Mesothelial cell of epicardium (in vitro differentiated cells): ENCODE data around the gene B3GALT6. TPM values are rescaled to one million over a fixed set of nuclear protein-coding genes. Genes with fewer than 3 reads are reported as not detected.

Experiments used
- DNase-seq, 2 experiments: peaks; one replicate each; pipeline ENCODE4 v3.0.0; 2021; ENCODE audit warnings: low spot score in 2 of 2; ENCODE audit not compliant: unreplicated experiment in 2 of 2
- H3K27ac Mint-ChIP-seq: 2 replicates; pipeline ENCODE4 v1.8.0; 2021; ENCODE audit warnings: mixed read lengths
- H3K27me3 Mint-ChIP-seq: 2 replicates; pipeline ENCODE4 v1.8.0; 2021; ENCODE audit warnings: low read depth, mixed read lengths
- H3K36me3 Mint-ChIP-seq: 2 replicates; pipeline ENCODE4 v1.8.0; 2021; ENCODE audit warnings: mixed read lengths
- H3K4me1 Mint-ChIP-seq: 2 replicates; pipeline ENCODE4 v1.8.0; 2021; ENCODE audit warnings: mixed read lengths
- H3K4me3 Mint-ChIP-seq: 2 replicates; pipeline ENCODE4 v1.8.0; 2021; ENCODE audit warnings: mild to moderate bottlenecking, moderate library complexity, mixed read lengths
- H3K9me3 Mint-ChIP-seq: 2 replicates; pipeline ENCODE4 v1.8.0; 2021; ENCODE audit warnings: mixed read lengths
- total RNA-seq: library from RNA; stranded (reverse); gene quantifications from 3 replicates; pipeline ENCODE4 v1.2.1, GENCODE V29; 2021
- TF ChIP-seq, protein P1 (sequence below): fragments of 200-600 bp; sonication (generic); IDR thresholded peaks from one replicate; pipeline ENCODE4 v1.5.0; 2021; ENCODE audit warnings: antibody characterized with exemption; ENCODE audit not compliant: unreplicated experiment

Gene B3GALT6
- total RNA-seq, 1 donor from 2014 or later: 34.1 TPM

DNA sequence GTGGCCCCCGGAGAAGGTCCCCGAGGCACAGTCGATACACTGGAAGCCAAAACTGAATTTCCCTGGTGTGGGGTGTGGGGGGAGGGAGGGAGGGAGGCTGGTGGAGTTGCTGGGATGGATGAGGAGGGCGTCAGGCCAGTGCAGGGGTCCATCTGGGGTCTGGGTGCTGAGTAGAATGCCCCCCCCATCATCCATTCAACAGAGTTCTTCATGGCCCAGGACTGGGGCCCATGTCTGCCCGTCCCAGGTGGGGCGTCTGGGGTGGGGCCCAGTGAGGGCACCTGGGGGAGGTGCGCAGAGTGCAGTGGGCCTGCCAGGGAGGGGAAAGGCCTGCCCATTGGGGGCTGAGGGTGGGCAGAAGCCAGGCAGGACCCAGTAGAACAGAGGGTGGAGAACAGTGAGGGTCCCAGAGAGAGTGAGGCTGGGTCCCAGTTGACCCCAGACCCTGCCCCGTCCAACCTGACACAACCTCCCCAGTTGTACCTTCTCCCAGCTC, 27.6 kb upstream of the B3GALT6 start:
- Mint-ChIP-seq H3K36me3 (no peaks in the 10 kb centered on the region), H3K4me3 (no peak overlapping the region), H3K9me3 (no peaks in the 10 kb centered on the region), H3K4me1 (peaks cover 6% of the 10 kb centered on the region), H3K27me3 (peaks cover 31% of the 10 kb centered on the region), H3K27ac (no peak overlapping the region)
- DNase-seq: no peak
- TF ChIP-seq, protein P1, sequence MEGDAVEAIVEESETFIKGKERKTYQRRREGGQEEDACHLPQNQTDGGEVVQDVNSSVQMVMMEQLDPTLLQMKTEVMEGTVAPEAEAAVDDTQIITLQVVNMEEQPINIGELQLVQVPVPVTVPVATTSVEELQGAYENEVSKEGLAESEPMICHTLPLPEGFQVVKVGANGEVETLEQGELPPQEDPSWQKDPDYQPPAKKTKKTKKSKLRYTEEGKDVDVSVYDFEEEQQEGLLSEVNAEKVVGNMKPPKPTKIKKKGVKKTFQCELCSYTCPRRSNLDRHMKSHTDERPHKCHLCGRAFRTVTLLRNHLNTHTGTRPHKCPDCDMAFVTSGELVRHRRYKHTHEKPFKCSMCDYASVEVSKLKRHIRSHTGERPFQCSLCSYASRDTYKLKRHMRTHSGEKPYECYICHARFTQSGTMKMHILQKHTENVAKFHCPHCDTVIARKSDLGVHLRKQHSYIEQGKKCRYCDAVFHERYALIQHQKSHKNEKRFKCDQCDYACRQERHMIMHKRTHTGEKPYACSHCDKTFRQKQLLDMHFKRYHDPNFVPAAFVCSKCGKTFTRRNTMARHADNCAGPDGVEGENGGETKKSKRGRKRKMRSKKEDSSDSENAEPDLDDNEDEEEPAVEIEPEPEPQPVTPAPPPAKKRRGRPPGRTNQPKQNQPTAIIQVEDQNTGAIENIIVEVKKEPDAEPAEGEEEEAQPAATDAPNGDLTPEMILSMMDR: no peak

DNA sequence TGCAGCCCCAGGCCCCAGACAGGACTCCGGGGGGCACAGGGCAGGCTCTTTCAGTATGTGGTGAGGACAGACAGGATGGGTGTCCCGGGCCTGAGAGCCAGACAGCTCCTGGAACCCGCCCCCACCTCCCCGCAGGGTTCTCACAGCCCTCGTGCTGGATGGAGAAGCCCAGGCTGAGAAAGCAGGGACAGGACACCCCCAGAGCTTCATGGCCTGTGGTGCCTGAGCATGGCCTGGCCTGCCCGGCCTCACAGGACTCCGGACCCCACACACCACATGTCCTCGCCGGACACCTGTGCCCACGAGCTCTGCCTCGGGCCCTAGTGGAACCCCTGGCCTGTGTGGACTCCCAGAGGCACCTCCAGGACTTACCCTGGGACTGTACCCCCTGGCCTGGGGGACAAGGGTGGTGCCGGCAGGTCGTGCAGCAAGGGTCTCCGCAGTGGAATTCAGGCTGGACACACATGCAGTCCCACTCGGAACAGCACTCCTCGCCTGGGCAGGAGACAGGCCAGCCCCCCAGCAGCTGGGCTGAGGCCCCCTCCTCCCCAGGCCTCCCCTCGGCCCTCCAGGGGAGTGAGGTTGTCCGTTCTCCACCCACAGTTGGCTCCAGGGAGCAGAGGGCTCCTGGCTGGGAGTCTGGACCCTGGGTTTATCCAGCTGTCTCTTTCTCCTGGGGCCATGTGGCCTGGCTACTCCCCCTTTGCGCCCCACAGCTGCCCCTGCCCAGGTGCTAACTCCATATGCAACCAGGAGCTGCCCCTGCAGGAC, 26.9 kb upstream of the B3GALT6 start:
- Mint-ChIP-seq H3K9me3 (no peaks in the 10 kb centered on the region), H3K36me3 (no peaks in the 10 kb centered on the region), H3K4me1 (peaks cover 6% of the 10 kb centered on the region), H3K27ac (no peak overlapping the region), H3K27me3 (peaks cover 31% of the 10 kb centered on the region), H3K4me3 (no peak overlapping the region)
- TF ChIP-seq, protein P1: no peak
- peak in 1 of 2 experiments; percentile 18 for DNase-seq

DNA sequence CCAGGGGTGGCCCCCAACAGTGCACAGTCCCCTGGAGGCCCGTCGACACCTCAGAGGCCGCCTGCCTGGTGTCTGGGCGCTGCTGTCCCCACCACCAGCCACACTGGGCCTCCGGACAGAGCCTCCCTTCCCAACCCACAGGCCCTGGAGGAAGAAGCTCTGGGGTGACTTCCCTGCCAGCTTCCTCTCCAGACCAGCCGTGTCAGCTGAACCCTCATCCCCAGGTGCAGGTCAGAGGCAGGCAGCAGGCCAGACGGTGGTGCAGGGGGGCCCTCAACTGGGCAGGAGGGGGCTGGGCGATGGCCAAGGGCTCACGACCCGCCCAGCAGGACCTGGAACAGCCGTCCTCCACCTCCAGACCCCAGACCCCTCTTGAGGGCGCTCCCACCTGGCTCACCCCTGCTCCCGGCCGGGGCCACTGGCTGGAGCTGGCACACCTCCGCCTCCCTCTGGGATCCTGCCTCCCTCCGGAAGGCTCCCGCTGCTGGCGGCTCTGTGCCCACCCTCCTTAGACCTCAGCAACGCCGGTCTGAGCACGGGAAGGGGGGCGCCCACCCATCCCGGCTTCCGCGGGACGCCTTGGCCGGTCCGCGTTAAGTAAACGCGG, 26.2 kb upstream of the B3GALT6 start:
- TF ChIP-seq, protein P1: no peak
- Mint-ChIP-seq H3K9me3 (no peaks in the 10 kb centered on the region), H3K27me3 (peaks cover 28% of the 10 kb centered on the region), H3K4me1 (peaks cover 2% of the 10 kb centered on the region), H3K36me3 (no peaks in the 10 kb centered on the region), H3K4me3 (no peak overlapping the region), H3K27ac (no peak overlapping the region)
- DNase-seq: peak in 1 of 2 experiments; percentile 20

DNA sequence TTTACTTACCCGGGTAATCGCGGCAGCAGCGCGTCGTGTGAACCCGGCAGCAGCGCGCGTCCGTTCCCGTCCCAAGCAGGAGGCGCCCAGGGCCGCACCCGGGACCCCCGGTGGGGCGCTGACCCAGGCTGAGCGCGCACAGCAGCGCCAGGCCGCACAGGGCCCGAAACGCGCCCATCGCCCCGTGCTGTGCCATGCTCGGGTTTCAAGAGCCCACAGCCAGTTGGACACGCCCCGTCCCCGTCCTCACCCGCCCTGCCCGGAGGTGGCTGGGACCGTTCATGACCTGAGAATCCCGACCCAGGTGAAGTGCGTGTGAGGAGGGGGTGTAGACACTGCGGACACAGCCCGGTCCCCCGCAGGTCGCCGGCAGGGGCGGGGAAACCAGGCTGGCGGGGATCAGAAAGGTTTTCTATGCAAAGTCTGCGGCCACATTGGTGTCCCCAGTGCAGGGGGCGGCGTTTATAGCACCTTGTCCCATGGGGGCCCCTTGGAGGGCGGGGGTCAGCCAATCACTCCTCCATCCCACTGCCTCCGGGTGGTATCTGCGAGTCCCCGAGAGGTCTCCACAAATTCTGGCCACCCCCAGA, 25.6 kb upstream of the B3GALT6 start, which contains the start of gene TNFRSF18:
TSS of gene TNFRSF18 (minus strand) at position 217 of the 590 bp plus-strand sequence. CDS start at position 196, 21 bp downstream.
- no peaks in the 10 kb centered on the region for H3K36me3 Mint-ChIP-seq
- TF ChIP-seq, protein P1: no peak
- H3K4me1 Mint-ChIP-seq: peaks cover 2% of the 10 kb centered on the region
- H3K27ac Mint-ChIP-seq: no peak within 1 kb of the TSS
- peak in 1 of 2 experiments; percentile 19 for DNase-seq
- H3K27me3 Mint-ChIP-seq: peaks cover 28% of the 10 kb centered on the region
- H3K4me3 Mint-ChIP-seq: peak within 1 kb of the TSS; percentile 26
- H3K9me3 Mint-ChIP-seq: no peaks in the 10 kb centered on the region

DNA sequence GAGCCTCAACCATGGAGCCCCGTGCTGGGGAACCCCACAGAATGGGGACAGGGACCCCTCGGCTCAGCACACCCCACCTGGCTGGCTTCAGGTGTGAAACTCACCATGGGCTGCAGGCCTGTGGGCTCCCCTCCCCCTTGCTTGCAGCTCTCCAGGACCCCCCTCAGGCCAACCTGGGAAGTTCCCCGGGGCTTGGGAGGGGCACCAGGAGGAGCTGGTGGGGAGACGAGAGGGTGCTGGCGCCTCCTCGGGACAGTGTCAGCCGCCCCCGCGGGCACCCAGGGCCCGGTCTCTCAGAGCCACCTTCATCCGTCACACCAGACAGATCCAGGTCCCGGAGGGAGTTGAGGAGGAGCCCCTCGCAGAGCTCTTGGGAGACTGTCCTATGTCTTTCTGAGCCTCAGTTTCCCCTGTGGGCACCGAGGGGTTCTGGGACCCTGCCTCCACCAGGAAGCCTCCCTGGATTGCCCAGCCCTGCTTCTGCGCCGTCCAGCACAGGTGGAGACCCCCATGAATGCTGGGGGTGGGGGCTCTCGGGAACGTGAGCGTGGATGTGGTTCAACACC, 25.0 kb upstream of the B3GALT6 start:
- Mint-ChIP-seq H3K4me3 (peak overlapping the region; percentile 26), H3K4me1 (peaks cover 2% of the 10 kb centered on the region), H3K27ac (no peak overlapping the region), H3K27me3 (peaks cover 28% of the 10 kb centered on the region), H3K36me3 (no peaks in the 10 kb centered on the region), H3K9me3 (no peaks in the 10 kb centered on the region)
- DNase-seq: peak in 1 of 2 experiments; percentile 17
- TF ChIP-seq, protein P1: no peak
